HG03558 (cell line): ENCODE measurements around the gene BUB3.
"Not testable (repeated sequence)": the region's sequence is repeated elsewhere in the genome, so short reads cannot be mapped to it uniquely, and the experiment has no call there.

ENCODE experiments used
- ATAC-seq: cut with Tn5 transposase; IDR thresholded peaks from one replicate; pipeline ENCODE4 v1.9.1; 2021; ENCODE audit warnings: moderate number of reproducible peaks; ENCODE audit not compliant: unreplicated experiment; ENCODE audit errors: extremely low read depth

The BUB3 gene

DNA sequence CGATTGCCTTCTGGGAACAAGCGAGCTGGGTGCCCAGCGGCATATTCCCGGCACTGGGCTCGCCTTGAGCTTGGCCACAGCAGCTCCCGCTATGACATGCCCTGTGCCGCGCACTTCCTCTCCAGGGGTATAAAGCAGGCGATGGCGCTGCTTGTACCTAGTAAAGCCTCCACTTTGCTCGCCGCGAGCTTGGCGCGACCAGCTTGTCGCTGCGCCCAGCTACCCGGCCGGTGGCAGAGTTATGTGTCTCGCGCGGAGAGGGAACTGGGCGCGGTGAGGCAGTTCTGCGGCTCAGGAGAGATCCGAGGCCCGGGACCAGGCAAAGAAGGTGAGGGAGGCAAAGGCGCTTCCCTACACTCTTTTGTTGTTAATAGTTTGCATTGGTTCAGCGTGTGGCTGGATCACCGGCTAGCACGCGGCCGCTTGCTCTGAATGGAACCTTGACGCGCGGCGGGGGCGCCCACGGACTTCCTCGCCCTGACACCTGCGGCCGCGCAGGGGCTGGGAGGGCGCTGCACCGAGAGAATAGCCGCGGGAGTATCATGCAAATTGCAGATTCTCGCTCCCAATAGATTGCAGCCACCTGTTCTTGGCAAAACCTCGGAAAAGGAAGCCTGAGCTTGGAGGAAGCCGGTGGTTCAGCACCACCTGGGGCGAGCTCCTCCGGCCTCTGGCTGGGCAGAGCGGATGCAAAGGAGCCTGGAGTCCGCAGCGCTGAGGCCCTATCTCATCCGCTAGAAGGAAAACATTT is 3.0 kb upstream of the BUB3 start:
- no peak for ATAC-seq

DNA sequence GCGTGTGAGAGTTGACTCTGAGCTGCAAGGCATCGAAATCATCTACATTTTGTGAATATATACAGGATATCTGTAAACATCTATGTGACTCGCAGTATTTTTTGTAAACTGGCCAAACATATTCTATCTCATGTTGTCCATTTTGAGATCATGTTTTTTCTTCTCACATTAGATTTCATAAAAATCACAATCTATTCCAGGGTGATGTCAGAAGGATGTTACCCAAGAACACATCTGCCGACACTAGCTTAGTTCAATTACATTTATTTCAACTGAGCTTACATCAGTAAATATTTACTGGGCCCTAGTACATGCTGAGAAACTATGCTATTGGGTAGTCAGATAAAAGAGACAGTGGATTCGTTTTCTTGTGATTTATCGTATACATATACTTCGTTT is 2.5 kb upstream of the BUB3 start:
- no peak for ATAC-seq

DNA sequence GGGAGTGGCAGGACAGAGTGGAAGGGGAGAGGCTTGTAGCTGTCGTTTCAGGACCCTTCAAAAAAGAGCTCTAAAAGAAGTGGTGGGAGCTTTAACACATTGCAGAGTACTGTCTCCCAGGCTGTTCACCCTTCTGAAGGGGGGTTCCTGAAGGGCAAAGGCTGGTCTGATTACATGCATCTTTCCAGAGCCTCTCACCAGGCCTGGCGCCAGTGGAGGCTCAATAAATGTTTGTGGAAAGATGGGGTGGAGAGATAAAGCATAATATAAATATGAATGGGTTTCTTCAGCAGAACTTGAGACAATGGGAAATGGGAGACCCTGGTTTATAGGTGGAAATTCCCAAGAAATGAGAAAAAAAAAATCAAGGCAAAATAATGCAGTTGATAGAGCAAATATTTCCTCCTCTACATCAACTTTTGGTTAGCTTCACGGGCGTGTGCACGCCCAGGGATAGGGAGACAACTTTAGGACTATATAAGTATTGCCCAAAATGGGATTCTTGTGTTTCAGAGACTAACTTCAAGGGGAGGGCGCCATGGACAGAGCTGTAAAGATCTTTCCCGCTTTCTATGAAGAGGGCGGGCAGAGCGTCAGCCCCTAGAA is 613 bp upstream of the BUB3 start:
- ATAC-seq = no peak

DNA sequence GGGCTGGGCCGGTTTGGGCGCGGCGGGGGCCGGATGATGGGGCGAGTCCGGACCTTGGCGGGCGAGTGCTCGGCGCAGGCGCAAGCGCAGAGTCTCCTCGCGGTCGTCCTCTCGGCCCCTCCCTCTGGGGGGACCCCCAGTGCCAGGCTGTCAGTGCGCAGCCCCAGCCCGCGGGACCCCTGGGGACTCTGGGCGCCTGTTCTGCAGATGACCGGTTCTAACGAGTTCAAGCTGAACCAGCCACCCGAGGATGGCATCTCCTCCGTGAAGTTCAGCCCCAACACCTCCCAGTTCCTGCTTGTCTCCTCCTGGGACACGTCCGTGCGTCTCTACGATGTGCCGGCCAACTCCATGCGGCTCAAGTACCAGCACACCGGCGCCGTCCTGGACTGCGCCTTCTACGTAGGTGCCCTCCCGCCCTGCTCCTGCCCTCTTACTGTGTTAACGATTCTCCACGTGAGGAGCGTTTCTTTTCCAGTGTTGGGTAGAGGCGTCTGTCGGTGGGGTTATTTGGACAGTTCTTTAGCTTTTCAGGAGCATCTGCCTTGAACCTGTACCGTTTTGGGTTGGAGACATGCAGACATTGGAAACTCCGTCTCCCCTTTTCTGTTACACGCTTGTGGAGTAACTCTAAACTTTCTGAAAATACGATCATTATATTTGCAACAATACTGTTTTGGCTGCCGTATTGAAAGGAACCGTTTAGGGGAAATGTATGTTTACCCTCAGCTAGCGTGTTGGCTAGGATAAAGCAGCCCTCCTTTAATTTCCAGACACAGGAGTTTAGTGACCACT is 706 bp downstream of the BUB3 start:
- no peak for ATAC-seq

DNA sequence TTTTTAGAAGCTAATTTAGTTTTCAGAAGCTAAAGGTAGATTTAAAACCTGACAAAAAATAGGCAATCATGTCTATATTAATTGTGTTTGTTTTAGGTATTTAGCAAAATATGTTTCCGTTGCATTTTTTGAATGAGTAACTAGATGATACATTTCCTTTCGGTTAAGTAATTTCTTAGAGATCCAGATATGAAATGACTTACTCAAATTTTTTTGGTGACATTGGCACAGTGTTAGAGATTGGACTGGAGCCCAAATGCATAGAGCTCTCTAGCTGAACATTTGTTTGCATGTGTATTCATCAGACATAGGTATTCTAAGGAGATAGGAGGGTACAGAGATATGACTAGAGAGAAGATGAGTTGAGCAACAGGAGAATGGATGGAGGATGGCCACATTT is 1.9 kb downstream of the BUB3 start:
- no peak for ATAC-seq

DNA sequence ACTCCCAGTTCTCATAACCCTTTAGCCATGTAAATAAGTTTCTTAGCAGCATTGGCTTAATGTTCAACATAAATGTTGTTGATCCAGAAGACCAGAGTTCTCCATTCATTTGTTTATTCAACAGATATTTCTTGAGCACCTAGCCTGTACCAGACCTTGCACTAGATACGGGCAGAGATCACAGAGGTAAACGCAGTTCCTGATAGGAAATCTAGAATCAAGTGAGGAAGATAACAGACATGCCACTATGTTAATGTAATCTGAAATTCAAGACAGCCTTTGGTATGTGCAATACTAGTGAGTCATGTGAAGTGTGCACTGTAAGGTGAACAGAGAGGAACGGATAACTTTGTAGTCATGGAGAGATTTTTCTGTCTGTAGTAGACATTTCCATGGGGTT is 3.0 kb downstream of the BUB3 start:
- ATAC-seq = no peak

DNA sequence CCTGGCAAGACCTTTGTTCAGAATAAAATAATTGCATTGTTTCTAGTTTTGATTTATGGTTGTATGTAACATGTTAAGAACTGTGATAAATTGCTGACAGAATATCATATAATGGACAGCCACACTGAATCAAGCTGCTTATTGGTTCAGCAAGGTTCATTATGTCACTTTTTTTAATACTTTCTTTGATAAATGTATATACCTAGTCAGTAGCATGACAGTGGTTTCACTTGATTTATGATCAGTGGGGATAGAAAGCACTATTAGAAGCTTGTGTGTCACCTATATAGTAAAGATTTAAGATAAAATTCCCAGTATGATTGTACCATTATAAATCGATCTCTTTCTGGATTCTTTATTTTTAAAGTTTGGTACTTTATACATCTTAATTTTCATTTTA is 4.5 kb downstream of the BUB3 start:
- ATAC-seq = no peak

DNA sequence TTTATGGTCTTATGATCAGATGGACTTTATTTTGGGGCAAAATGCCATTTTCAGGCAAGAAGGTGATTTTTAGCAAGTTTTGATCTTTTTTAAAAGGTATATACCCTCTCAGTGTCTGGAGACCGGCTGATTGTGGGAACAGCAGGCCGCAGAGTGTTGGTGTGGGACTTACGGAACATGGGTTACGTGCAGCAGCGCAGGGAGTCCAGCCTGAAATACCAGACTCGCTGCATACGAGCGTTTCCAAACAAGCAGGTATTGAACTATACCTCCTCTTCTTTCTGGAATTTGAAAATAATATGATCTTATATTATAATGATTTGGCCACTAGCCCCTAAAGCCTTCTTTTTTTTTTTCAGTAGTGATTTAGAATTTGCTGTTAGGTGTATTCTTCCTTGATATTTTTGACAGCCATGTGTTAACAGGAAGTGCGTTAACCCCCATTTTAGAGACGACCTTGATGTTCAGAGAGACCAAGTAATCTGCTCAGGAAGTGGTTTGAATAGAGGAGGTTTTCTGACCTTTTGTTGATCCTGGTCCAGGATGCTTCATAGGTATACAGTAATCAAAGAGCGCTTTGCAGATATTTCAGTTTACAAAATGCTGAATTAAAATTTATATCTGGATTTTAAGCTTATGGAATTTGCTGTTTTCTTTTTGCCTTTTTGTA is 6.2 kb downstream of the BUB3 start:
- no peak for ATAC-seq

DNA sequence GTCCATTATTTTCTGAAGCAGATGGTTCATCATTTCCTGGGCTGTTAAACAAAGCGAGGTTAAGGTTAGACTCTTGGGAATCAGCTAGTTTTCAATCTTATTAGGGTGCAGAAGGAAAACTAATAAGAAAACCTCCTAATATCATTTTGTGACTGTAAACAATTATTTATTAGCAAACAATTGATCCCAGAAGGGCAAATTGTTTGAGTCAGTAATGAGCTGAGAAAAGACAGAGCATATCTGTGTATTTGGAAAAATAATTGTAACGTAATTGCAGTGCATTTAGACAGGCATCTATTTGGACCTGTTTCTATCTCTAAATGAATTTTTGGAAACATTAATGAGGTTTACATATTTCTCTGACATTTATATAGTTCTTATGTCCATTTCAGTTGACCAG is 10.1 kb downstream of the BUB3 start:
- ATAC-seq = no peak

DNA sequence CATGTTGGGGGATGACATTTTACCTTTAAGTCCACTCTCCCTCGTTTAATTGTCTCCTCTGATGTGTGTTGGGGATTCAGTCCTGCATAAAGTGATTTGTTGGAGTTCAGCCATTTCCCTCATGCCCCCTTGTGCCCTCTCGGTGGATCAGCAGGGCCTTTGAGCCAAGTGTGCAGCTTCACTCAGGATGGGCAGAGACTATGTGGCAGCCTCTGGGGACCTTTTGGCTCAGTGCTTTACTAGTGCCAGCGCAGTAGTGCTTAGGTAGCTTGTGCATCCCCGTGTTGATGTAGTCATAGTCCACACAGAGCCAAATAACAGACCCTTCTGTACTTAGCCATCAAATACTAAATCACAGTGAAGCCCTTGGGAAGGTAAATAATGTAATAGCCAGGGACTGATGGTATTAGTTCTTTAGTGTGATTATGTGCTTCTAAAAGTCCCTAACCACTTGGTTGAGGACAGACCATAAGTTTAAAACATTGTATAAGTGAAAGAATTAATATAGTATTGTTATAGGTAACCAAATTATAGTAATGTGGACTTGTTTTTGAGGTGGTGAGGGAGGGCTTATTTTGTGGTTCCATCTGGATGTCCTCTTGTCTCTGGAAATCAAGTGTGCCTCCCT is 11.4 kb downstream of the BUB3 start:
- no peak for ATAC-seq

DNA sequence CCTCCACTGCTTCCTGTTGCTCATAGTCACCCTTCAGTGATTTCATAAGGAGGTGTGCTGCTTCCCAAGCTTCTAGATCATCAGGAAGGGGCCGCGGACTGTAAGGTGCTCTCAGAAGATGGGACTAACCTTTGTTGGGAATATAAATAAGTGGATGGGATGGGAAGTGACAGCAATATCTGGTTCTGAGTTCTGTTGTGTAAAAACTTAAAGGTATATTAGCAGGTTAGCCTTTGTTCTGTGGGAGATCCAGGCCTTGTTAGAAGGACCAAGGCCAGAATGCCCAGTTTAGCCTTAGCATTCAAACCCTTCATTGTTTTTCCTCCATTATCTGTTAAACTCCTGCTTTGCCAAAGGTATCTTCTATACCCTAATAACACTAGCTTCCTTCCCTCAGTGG is 12.4 kb downstream of the BUB3 start:
- ATAC-seq = no peak

DNA sequence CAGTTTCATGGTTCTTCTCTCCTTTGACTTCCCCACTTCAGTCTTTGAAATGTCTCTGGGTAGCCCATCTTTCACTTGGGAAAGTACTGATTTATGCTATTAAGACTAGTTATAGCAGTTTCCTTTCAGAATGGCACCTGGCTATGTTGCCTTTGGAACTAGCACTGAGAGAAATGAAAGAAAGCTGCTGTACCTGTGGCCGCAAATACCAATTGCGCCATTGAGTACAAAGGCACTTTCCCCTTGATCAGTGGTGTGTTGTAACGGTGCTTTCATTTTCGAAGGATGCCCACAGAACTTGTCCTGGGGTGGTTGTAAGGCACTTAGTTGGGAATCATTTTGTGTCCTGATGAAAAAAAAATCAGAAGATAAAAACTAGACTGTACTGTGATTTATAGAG is 16.8 kb downstream of the BUB3 start:
- ATAC-seq = no peak

DNA sequence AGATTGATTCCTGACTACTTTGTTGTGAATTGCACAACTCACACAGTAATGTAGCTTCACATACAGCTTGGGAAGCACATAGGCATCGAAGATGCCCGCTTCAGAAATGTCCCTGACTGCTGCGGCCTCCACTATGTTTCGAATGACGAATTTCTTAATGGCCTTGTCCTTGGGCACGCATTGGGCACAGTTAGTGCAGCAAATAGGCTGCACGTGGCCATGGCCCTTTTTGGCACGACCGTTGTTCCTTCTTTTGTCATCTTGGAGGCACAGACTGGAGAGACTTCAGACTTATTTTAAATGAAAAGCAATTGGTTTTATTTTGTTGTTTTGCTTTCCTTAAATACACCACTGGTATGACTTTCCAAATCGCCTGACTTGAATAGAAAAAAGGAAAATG is 17.4 kb downstream of the BUB3 start:
- not testable (repeated sequence) for ATAC-seq

DNA sequence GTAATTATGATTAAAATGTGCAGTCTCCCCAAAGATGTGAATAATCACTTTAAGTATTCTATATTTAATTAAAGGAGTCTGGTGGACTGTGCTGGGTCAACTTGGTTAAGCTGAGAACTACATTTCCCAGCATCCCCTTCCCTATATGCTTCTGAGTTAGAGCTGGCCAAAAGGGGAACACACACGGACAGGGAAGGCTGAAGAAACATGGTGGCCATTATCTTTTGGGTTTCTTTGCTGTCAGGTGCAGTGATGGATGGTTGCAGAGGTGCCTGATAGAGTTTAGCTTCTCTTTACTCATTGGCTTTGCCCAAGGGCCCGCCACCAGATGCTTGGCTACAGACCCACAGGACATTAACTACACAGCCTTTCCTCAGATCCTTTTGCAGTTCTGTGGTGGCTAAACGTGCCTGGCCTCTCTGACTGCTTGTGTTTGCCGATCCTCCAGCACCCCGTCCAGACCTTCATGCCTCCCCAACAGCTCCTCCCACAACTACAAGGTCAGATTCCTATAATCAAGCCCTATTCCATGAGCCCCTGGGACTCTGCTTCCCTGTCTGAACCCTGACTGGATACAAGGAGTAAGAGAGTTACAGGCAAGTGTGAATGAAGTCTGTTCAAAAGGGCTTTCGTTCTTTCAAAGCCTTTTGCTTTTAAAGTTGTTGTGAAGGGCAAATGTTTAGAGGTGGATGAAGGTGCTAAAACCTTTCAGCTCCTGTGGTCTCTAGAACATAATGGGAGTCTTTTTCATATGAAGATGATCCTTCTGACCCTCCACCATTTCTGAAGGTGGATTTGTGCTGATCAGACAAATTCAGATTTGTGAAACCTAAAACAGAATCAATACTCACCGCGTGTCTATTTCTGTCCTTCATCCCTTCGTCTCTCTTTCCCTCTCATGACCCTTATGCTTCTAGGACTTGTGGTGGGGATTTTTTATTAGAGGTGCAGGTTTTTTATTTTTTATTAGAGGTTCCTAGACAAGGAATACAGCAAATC is 21.5 kb downstream of the BUB3 start:
- no peak for ATAC-seq

DNA sequence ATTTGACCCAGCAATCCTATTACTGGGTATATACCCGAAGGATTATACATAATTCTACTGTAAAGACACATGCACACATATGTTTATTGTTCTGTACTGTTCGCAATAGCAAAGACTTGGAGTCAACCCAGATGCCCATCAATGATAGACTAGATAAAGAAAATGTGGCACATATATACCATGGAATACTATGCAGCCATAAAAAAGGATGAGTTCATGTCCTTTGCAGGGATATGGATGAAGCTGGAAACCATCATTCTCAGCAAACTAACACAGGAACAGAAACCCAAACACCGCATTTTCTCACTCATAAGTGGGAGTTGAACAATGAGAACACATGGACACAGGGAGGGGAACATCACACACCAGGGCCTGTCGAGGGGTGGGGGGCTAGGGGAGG is 24.2 kb downstream of the BUB3 start:
- not testable (repeated sequence) for ATAC-seq

DNA sequence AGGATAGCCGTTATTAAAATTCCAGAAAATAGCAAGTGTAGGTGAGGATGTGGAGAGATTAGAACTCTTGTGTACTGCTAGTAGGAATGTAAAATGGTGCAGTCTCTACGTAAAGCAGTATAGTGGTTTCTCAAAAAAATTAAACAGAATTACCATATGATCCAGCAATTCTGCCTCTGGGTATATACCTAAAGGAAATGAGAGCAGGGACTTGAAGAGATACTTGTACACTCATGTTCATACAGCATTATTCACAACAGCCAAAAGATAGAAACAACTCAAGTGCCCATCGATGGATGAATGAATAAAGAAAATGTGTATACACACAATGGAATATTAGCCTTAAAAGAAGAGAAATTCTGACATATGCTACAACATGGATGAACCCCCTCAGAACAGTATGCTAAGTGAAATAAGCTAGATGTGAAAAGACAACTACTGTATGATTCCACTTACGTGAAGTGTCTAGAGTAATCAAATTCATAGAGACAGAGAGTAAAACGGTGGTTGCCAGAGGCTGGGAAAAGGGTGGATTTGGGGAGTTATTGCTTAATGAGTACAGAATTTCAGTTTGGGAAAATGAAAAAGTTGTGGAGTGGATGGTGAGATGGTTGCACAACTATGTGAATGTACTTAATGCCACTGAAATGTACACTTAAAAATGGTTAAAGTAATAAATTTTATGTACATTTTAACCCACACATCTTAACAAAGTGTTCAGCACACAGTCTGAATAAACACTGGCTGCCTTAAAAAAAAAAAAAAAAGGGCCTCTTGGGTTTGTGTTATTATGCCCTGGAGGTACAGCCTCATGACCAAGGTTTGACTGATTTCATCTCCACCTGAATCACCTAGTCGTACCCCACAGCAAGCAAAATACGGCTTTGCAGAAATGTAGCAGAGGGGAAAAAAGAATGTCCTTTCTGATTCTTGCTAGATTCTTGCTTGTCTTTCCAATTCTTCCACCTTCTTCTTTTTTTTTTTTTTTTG is 26.2 kb downstream of the BUB3 start:
- ATAC-seq = no peak

DNA sequence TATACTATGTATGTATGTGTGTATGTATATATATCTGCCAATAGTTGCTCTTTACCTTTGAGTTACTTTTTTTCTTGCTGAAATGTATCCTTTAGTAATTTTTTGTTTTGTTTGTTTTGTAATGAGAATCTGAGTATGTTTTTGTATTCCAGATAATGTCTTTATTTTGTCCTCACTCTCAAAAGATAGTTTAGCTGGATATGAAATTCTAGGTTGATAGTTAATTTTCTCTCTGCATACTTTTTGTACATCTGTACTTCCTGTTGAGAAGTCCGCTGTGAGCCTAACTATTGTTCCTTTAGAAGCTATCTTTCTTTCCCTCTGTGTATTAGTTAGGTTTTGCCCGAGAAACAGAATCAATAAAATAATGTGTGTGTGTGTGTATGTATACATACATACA is 29.5 kb downstream of the BUB3 start:
- no peak for ATAC-seq

DNA sequence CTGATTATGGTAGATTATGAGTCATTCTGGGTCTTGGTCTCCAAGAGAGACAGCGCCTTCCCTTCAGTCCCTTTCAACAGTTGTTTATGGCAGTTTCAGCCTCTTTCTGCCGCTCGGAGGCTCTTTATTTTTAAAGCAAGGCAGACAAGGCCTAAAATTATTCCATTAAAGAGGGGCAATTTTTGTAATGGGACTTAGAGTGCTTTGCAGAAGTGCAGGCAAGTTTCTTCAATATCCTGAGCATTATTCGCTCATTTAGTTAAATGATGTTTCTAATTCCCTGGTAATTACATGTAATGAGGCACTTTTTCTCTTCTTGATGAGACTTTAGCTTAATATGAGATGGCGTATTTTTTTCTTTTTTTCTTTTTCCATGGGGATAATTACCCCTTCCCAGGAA is 33.6 kb downstream of the BUB3 start:
- ATAC-seq = no peak
